Measurements from ENCODE around the gene FRAS1.

DNA sequence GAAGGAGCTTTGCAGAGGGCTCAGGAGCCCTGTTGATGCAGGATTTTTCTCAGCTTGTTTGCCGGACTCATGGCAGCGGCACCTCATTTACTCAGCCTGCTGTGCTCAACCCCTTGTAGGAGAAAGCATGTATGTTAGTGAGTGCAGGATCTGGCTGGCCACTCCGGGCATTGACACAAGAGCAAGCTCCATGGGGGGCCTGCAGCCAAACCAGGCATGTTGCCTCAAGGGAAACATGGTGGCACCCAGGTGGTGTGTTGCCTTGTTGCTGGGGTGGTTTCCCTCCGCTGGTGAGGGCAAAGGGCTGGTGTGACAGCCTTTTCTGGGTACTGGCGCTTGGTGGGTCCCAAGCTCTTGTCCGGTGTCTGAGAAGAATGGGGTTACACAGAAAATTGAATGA, 305.2 kb downstream of the FRAS1 start:
- TF ChIP-seq CTCF (IDR thresholded peaks at IDR 0.05; ENCODE audit: poor library complexity, severe bottlenecking) = no peak
- TF ChIP-seq MXI1 (conservative IDR thresholded peaks at IDR 0.05; ENCODE audit: poor library complexity, severe bottlenecking) = no peak
- no peak for TF ChIP-seq SMC3 (conservative IDR thresholded peaks at IDR 0.05; ENCODE audit: poor library complexity)
- no peak for TF ChIP-seq REST (IDR thresholded peaks at IDR 0.05; ENCODE audit: borderline replicate concordance)
- TF ChIP-seq EZH2 (IDR thresholded peaks at IDR 0.05; ENCODE audit: borderline replicate concordance, insufficient read depth, low read length, poor library complexity, severe bottlenecking) = no peak
- no peak for TF ChIP-seq EP300 (conservative IDR thresholded peaks at IDR 0.05; ENCODE audit: poor library complexity, severe bottlenecking)
- TF ChIP-seq TAF1 (IDR thresholded peaks at IDR 0.05; ENCODE audit: low read depth) = no peak
- no peak for TF ChIP-seq RAD21 (conservative IDR thresholded peaks at IDR 0.05)
- TF ChIP-seq POLR2AphosphoS5 (IDR thresholded peaks at IDR 0.05) = no peak

Data from neural cell (in vitro differentiated cells).